Measurements from ENCODE around the gene INAFM1. TPM values are rescaled to one million over a fixed set of nuclear protein-coding genes. Genes with fewer than 3 reads are reported as not detected.

The INAFM1 gene
- total and polyA plus RNA-seq, 2 donors (not counting 3 experiments of a cell fraction or from before 2014, with no cell fraction given), result 2.8 to 8.3 TPM

DNA sequence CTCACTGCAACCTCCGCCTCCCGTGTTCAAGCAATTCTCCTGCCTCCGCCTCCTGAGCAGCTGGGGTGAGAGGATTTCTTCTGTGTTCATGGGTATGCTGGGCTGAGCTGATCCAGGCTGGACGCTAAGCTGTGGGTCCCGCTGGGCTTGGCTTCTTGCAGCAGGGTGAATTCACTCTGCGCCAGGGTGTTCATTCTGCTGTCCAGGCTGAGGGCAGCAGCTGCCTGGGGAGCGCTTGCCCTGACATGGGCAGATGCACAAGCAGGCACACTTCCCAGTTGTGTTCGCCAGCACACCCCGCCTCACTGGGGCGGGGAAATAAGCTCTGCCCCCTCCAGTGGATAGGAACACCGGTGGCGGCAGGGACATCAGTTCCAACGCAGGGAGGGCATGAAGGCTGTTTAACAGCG, 7.3 kb upstream of the INAFM1 start:
- dilution Hi-C loops (cut with MboI; ENCODE audit: extremely low pct_ligation_motif_present, low sequenced_read_pairs), result no loop called here
- no peak overlapping the region for H3K27ac ChIP-seq (ENCODE audit: insufficient read depth, low read depth, low read length)
- intact Hi-C loops (cut with micrococcal nuclease), result no loop called here

More for the DNA sequence above, 7.3 kb upstream of the INAFM1 start:
- Histone ChIP-seq H3K4me2 (ENCODE audit: insufficient read depth, low read length) (no peak overlapping the region), H3K4me3 (replicated peaks in 1 of 3; ENCODE audit: insufficient read depth in 1 of 3, low read depth in 1 of 3, low read length in 3 of 3) (no peak overlapping the region), H3K4me1 (ENCODE audit: control insufficient read depth, extremely low read depth, insufficient read depth, low read length) (no peaks in the 10 kb centered on the region), H3K9me1 (replicated peaks; ENCODE audit: control insufficient read depth, extremely low read depth, insufficient read depth, low read length) (no peaks in the 10 kb centered on the region), H3K9me3 (replicated peaks; ENCODE audit: control insufficient read depth, insufficient read depth, low read length) (no peaks in the 10 kb centered on the region), H3K36me3 (ENCODE audit: control insufficient read depth in 2 of 2, extremely low read depth in 1 of 2, insufficient read depth in 2 of 2, low read length in 2 of 2) (peaks cover 0 to 37% of the 10 kb centered on the region in 2 experiments), H3K27me3 (ENCODE audit: control insufficient read depth in 2 of 2, insufficient read depth in 2 of 2, low read length in 2 of 2) (no peaks in the 10 kb centered on the region), H3K9ac (replicated peaks; ENCODE audit: extremely low read depth, insufficient read depth, low read length) (no peak overlapping the region), H2AFZ (ENCODE audit: low read depth, low read length) (no peak overlapping the region), H4K20me1 (replicated peaks; ENCODE audit: control insufficient read depth, extremely low read depth, insufficient read depth, low read length) (no peaks in the 10 kb centered on the region), H3K79me2 (ENCODE audit: control insufficient read depth, insufficient read depth, low read length) (no peaks in the 10 kb centered on the region)
- FAIRE-seq, result no peak
- ChIA-PET POLR2A (interaction anchor here (0.7 kb wide), 1 partner anchor 11 kb away, joined by 3 read pairs; no protein-coding TSS in a partner anchor), CTCF (interaction anchor here (1.0 kb wide), 1 partner anchor 57 kb away, joined by 3 read pairs; no protein-coding TSS in a partner anchor)
- BruUV-seq (replicated peaks), result no TSS peak
- TF ChIP-seq EZH2 (IDR thresholded peaks at IDR 0.05; ENCODE audit: borderline replicate concordance, low read depth, low read length, severe bottlenecking), result no peak
- no peak for TF ChIP-seq POLR2A (IDR thresholded peaks at IDR 0.05; ENCODE audit: low read depth, low read length)
- no peak for TF ChIP-seq CTCF (IDR thresholded peaks at IDR 0.05; ENCODE audit: extremely low read depth in 1 of 2, insufficient read depth in 1 of 2, low read depth in 1 of 2, low read length in 2 of 2)
- TF ChIP-seq GATA2 (IDR thresholded peaks at IDR 0.05; ENCODE audit: insufficient read depth, insufficient read length, low read depth, low read length), result no peak
- no peak for TF ChIP-seq JUN (IDR thresholded peaks at IDR 0.05; ENCODE audit: borderline replicate concordance, insufficient read depth, insufficient read length, low read depth)
- no peak for TF ChIP-seq POLR2AphosphoS5 (IDR thresholded peaks at IDR 0.05; ENCODE audit: insufficient read depth, low read depth, low read length)
- TF ChIP-seq FOS (IDR thresholded peaks at IDR 0.05; ENCODE audit: borderline replicate concordance, insufficient read depth, low read length), result no peak
- no peak for DNase-seq (ENCODE audit: low read depth, low spot score)

All from endothelial cell of umbilical vein (primary cell).